HG03066 (cell line): ENCODE results near the gene RYR3.

Source experiments
- ATAC-seq: cut with Tn5 transposase; IDR thresholded peaks from one replicate; pipeline ENCODE4 v1.9.1; 2021; ENCODE audit warnings: low read depth; ENCODE audit not compliant: unreplicated experiment

RYR3 gene

DNA sequence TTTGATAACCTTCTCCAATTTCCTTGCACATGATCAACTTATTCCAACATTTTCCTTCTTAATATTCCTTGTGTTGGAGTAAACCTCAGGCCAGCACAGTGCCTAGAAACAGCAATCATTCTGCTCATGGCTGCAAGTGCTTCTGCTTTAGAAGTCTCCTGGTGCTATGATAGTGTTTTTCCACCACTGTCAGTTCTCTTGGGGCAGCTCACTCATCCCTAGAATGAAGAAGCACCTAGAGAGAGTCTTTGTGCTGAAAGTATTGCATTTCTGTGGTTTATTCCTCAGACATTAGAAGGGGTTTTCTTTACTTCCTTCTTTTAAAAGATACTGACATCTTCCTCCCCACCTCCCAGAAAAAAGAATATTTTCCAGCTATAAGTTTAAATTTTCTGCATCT lies 183.5 kb downstream of the RYR3 start:
- no peak for ATAC-seq

DNA sequence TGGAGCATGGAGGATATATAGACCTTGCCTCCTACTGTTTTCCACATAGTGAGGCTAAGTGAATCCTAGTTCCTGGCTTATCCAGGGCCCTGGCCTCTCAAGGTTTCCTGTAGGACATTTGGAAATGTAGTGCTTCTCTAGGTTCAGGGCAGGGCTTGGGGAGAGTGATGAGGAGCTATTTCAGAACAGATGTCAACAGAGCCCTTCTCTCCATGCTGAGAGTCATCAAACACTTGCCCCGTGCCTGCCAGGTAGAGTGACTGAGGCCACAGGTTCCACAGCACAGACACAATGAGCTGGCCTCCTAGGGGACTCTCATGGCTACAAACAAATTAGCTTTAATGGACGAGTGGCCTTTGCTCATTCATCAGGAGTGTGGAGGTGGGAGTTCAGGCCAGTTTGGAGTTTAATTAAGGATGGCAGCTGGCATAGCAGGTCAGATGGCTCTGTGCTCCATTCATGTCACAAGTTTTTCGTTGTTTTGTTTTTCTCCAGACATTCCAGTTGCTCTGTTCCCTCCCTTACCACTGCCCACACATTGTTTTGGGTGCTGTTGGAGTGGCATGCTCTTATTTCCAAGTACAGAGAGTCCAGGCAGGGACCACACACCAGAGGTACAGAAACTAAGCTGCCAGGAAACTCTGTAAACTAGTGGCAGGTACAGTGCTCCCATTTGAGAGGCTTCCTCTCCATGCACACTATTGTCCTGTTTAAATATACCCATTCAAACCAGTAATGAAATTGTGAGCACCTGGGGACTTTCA lies 189.8 kb downstream of the RYR3 start:
- no peak for ATAC-seq

DNA sequence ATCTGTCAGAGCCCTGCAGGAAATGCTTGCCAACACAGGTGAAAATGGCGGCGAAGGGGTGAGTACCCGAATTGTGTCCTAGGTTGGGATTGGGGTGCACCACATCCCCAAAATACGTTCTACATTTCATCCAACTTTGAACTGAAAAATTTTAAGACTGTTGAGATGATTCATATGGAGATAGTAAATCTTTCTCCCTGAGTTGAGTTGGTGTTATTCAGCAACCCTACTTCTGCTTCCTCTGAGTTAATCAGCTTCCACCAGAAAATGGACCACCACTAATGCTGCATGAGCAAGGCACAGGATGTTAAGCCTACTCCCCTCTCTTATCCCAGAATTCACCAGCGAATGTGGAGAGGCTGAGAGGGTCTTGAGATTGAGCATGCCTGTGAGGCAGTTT lies 192.9 kb downstream of the RYR3 start:
- ATAC-seq: no peak

DNA sequence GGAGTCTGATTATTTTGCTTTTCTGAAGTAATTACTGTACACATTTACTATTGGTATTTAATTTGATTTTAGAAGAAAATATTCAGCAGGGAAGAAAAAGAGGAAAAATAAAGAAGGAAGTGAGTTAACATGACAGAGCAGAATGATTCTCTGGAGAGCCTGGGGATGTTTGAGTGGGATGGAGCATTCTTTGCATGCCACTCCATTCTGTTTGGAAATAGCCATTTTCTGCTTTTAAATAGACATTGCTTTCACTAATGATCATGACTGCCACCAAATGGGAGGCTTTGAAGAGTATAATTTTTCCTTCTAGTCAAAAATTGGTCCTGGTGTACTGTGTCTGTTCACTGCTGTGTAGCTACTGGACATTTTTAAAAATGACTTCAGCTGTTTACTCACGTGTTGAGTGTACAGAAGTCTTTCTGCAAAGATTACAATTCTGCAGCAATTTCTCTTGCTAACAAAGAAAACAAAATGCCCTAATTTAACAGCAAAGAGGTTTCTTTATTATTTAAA lies 196.1 kb downstream of the RYR3 start:
- ATAC-seq: no peak

DNA sequence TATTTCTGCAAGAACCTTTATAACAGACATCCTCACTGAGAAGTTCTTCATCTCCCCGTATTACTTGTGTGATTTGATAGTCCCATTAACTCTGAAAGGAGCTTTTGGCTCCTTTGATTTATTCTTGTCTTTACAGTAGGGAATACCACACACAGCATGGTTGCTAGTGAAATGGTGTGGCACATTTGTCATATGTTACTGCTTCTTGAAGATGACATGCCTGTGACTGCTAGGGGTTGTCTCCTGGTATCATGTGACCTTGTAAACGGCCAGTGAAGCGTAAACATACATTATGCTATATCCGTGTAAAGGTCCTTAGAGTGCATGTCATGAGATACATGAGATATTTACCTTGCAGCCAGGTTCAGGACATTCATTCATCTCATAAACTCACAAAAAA lies 197.9 kb downstream of the RYR3 start:
- ATAC-seq: no peak

DNA sequence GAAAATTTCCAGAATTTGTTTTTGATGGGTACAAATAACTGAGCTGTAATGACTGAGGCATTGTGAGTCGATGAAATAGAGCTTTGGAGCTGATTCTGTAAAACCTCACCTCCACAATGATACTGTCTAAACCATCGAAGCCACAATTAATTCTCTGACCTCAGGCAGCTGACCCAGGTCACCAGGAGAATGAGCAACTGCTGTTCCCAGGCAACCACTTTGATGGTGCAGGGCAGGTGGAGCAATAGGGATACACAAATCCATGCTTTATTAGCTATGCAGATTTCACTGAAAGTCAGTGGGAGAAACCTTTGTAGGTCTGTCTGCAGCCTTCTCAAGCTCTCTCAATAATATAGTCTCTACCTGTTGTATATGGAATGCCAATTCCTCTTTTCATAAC lies 204.4 kb downstream of the RYR3 start:
- no peak for ATAC-seq

DNA sequence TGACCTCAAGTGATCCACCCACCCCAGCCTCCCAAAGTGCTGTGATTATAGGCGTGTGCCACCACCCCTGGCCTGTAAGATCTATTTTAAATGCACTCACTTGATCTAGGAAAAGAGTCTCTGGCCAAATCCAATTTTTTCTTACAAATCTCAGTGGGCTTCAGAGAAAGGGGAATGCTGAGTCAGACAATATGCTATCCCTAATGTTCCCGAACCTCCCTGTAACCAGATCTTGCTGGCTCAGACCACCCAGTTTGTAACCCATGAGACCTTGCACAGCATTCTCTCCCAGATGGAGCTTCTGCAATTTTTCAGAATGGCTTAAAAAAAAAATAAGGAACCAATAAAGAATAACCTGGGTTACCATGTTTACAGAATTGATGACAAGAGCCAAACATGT lies 205.8 kb downstream of the RYR3 start:
- ATAC-seq: no peak

DNA sequence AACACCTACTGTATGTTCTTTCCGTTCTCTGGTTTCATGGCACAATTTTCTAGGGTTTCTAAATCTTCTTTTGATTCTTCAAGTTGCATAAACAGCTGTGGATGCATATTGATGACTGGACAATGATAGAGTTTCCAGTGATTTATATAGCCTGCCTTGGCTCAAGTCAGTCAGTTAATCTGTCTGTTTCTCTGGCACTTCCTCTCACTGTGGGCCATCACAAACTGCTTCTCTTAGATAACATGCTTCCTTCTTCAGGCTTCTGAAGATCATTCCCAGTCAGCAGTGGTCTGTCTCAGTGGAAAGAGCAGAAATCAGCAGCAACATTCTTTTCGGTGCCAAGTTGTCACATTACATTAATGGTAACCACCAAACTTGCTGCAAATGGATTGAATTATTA lies 207.2 kb downstream of the RYR3 start:
- ATAC-seq: no peak

DNA sequence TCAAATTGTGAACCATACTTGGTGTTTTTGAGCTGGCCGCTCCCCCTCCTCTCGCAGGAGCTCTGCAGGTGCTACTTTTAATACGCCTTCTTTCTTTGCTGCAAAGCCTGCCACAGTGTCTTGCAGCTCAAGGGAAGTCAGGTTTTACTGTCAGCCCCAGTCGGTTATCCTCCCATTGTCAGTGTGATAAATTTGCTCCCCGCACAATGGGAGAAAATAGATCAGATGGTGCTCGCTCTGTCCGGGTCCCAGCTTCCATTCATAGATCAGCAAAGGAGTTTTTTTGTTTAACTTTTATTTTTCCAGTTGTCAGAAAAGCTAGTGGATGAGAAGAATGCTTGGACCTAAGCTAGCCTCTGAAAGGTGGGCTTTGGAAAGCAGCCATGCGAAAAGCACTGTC lies 207.7 kb downstream of the RYR3 start:
- ATAC-seq: no peak

DNA sequence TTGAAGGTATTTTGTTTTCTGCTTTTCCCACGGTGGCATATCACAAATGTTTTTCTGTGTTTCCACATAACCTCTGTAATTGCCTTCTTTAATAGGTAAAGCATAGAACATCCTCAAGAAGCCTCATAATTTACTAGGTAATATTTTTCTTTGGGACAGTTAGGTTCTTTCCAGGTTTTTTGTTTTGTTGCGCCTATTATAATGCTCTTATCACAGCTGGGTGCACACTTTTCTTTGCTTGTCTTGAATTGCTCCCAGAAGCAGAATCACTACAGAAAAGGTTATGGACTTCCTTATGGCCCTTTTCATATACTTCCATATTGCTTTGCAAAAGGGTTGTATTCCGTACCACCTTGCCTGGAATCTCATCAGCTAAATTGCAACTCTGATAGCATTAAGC lies 213.5 kb downstream of the RYR3 start:
- no peak for ATAC-seq

DNA sequence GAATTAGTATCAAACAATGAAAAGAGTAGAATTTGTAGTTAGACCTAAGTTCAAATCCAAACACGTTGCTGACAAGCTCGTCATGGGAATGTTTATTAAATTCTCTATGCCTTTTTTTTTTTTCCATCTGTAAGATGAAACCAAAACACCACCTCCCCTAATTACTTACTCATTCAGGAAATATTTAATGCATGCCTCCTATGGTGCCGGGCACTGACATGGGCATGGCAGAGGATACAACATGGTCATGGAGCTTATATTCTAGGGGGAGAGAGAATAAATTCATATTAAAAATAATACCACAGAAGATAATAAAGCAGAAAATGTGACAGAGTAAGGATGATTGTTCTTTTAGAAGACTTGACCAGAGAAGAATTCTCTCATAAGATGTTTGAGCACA lies 215.8 kb downstream of the RYR3 start:
- ATAC-seq: no peak

DNA sequence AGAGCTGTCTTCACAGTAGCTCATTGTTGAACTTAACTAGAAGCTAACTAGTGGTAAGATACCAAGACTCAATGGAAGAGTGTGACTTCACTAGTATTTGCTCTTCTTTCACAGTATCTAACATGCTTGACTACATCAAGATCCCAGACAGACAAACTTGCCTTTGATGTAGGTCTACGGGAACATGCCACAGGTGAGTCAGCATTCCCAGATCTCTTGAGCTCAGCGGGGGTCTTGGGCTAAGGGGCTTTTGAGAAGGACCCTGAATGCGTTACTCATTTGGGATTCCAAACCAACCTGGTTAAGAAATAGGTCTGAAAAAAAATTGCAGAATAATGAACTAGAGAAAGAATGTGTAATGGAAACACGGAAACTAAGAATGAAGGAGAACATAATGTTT lies 222.4 kb downstream of the RYR3 start:
- ATAC-seq: no peak

DNA sequence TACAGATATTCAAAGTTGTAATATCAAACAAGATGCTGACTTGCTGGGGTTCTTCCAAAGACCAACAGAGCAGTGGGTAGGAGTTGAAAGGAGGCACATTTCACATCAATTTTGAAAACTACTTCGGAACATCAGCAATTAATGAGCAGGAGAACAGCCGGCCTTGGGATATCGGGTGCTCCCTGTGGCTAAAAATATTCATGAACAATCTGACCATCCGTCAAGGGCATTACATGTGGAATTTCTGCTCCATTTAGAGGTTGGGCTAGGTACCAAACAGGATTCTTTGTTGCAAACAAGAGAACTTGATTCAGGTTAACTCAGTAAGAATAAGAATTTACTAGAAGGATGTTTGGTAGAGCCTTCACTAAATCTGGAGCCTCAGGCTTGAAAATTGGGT lies 223.9 kb downstream of the RYR3 start:
- ATAC-seq: no peak

DNA sequence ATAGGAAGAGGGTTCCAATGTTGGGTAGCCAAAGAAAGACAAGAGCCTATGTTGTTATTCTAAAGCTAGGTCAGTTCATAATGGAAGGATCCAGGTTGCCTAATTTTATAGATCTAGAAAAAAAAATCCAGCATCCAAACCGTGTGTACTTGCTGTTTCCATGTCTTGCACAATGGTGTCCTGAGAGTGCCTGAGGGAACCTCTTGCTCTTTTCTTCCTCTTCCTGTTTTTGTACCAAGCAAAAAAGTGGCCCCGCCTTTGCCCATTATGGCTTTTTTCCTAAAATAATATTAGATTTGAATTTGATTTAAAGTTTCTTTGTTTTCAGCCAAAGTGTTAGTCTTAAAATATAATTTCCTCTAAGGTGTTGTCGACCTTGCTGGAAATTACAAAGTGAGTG lies 224.4 kb downstream of the RYR3 start:
- ATAC-seq: no peak

DNA sequence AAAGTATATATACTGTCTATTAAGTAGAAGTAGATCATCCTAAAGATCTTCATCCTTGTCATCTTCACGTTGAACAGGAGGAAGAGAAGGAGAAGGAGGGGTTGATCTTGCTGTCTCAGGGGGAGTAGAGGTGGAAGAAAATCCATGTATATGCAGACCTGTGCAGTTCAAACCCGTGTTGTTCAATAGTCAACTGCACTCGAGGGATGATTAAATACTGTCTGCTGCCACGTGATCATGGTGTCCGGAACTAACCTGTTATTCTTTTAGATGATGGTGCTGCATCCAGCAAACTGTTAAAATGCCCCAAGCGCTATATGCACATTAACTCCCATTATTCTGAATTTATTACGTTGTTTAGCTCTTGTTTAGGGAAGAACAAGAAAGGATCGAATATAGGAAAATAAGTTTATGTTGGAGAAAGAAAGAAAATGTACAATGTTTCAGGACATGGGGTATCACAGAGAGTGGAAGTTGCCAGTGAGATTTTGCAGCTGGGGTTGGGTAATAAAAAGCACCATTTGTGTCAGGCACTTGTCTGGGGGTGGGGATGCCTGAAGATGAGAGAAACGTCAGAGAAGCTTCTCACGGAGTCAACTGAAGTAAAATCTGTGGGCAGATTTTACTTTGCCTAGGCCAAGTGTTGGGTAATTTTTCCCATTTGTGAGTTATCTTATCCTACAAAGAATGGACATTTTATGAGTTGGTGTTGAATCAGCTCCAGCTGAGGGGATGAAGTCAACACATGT lies 229.2 kb downstream of the RYR3 start:
- no peak for ATAC-seq

DNA sequence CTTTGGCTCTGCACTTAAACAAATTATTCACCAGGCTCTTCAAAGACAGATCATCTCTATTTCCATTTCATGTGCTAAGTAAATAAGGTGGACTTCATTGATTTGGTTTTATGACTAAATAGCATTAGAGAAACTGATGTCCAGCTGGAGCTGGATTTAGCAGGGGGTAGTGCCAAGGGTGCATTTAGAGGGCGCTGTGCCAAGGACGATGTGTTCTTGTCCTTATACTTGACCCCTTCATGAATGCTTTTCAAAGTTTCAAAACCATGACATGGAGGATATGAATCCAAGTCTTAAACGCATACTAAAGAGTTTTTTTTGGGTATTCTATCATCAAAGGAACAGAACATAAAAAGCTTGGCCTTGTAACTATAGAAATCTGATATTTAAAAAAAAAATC lies 233.2 kb downstream of the RYR3 start:
- ATAC-seq: no peak

DNA sequence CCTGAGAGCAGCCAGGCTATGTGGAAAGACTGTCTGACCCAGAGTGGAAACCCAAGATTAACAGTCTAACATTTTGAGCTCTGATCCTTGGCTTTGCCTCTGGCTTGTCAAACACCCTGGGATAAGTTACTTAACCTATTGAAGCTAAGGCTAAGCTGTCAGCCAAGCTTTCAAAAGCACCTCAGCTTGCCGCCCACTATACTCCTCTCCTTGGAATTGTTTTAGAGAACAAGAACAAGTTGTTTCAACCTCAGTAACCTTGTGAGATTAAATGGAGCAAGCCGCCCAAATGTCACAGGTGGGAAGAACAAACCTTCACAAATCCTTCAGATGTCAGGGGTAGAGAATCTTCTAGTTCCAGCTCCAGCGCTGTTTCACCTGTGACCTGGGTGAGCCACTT lies 235.1 kb downstream of the RYR3 start:
- no peak for ATAC-seq

DNA sequence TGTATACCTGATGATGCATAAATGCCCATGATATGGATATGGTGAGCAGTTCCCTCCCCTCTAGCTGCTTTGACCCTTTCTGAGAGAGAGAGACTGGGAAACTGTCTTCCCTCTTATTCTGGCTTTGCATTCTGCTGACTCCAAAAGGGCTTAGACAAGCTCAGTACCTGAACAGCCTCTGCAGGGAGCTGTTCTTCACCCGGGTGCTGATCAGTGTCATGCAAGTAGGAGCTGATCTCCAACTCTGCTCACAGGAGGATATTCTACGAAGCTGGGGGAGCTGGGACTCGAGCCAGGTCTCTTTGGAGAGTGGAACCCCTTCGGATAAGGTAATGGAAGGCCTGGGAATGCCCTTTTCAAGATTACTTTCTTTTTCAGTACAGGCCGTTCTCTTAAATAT lies 237.1 kb downstream of the RYR3 start:
- no peak for ATAC-seq

DNA sequence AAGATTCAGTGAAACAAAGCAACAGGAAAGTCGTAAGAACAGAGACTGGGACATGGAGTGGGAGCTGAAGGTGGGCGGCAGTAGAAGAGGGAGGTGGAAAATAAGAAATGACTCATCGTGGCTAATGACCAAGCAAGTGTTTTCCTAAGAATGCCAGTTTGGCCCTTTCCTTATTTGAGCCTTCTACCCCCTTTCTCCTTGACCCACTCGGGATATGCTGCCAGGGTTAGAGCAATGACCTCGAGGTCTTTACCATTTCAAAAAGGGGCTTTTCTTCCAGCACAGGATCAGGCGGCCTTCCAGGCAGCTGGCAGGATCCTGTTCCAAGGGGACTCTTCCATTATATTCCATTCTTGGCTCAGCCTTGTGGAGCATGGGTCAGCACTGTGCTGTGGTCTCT lies 241.1 kb downstream of the RYR3 start:
- ATAC-seq: no peak

DNA sequence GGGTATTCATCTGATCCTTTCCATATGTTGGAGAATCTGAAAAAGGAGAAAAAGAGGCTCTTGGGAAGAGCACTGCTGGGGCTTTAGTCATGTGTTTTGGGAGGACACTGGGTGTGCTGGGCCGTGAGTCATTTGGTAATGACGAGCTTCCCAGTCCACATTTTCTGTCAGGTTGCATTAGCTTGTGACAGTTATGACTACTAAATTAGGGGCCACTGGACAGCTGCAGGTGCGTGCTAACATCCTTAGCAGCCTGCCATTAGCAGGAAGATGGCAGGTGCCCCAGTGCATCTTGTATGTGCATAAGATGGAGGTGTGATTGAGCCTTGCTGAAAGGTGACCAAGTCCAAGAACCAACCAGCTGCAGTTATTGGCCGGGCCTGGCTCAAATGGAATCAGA lies 242.4 kb downstream of the RYR3 start:
- no peak for ATAC-seq

DNA sequence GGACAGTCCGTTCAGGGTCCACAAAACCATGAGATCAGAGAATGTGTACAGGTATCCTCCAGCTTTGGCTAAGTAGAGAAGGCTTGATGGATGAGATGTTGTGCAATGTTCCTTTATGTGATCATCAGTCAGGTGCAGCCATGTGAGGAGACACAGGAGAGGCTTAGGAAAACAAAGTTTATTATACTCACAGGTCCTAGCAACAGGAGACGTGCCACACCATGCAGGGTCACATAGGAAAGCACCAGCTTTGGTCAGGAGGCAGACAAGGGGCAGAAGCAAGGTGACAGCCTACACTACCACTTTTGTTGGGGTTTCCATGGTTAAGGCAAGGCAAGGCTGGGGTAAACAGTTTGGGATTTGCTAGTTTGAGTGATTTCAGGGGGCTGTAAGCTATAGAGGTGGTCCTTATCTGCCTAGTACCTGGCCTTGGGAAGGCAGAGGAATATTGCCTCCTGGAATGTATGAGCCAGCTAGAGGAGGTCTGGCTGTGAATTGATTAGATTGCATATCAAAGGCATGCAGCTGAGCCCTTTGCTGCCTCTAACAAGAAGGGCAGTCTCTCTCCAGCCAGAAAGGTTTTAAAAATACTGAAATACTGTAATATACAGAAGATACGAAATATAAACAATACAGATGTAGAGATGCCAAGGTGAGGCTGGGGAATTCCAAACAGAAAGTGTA lies 248.6 kb downstream of the RYR3 start:
- no peak for ATAC-seq

DNA sequence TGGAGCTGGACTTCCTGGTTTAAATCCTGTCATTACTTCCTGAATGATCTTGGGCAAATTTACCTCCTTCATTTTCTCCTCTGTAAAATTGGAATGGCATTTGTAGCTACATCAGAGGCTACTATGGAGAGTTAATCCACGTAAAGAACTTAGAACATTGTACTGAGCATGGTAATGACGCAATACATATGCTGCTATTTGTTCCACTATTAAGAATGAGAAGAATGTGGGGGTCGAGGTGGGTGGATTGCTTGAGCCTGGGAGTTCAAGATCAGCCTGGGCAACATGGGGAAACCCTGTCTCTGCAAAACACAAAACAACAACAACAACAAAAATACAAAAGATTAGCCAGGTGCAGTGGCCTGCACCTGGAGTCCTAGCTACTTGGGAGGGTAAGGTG lies 250.6 kb downstream of the RYR3 start:
- ATAC-seq: no peak
